Dedifferentiated amniotic fluid mesenchymal stem cell (primary cell): ENCODE data around the gene GAREM1.
A peak's percentile ranks its signal among the peaks of the same experiment; 100 is the strongest.

Experiments used
- DNase-seq: peaks from one replicate; pipeline ENCODE4 v3.0.0-alpha.2; 2016; ENCODE audit errors: extremely low spot score

The GAREM1 gene

GRCh38 chr18:32328379-32328778, 142.3 kb downstream of the GAREM1 start:
- DNase-seq = peak; percentile 27

GRCh38 chr18:32326450-32327308, 144.0 kb downstream of the GAREM1 start:
- no peak for DNase-seq

- DNase-seq = no peak
These were observed 146.5 kb downstream of the GAREM1 start for GRCh38 chr18:32324181-32324580.

- DNase-seq = no peak
These were observed 148.9 kb downstream of the GAREM1 start for GRCh38 chr18:32321826-32322225.

- no peak for DNase-seq
These were observed 151.6 kb downstream of the GAREM1 start for GRCh38 chr18:32319084-32319483.

DNA sequence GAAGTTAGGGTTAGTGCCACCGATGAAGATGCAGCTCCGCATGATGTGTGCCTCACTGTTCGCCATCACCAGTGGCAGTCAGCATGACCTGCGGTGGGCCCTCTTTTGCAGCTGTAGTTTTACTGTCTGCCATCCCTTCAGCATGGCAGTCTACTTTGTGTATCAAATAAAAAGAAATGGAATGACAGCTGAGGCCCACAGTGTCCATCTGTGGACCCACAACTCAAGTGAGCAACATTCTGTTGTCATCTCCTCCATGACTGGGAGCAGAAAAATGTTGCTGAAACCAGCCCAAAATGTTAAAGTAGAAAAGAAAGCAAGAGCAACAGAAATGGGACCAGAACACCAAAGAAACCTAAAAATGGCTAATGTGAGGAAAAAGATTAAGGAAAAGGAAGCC, 152.1 kb downstream of the GAREM1 start:
- DNase-seq = no peak

GRCh38 chr18:32317651-32318050, 153.0 kb downstream of the GAREM1 start:
- peak; percentile 33 for DNase-seq

DNA sequence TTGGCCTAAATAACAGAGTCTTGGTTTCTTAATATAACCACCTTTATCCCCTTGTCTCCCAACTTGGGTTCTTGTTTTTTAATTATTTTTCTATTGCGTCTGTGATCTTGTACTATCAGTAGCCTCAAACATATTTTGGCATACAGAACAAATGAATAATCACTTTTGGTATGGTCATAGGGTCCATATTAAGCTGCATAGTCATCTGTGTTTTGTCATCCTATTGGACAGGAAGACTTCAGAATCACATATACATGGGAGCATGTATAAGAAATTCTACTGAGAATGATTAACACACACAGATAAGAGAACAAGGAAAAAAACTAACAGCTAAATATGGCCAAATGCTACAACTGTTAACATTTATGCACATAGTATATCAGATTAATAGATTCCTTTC, 154.8 kb downstream of the GAREM1 start:
- no peak for DNase-seq

GRCh38 chr18:32310774-32311173, 159.9 kb downstream of the GAREM1 start:
- DNase-seq = no peak

DNA sequence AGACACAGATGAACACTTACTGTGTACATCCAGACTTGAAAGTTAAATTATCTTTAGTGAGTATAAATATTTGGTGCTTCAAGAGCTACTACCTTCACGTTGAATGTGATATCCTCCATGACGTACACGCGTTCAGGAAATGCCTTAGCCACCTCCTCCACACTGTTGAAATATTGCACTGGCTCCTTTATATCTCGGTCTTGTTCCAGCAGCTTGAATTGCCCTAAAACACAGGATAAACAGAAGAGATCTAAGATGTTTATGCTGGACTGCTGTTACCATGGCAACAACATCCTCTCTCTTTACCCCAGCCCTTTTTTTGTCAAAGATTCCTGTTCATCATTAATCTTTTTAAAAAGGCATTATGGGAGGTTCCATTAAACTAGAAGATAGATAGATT, 160.6 kb downstream of the GAREM1 start:
- DNase-seq = no peak

GRCh38 chr18:32308493-32309120, 162.1 kb downstream of the GAREM1 start:
- peak; percentile 83 for DNase-seq

- DNase-seq = no peak
These were observed 167.3 kb downstream of the GAREM1 start for GRCh38 chr18:32303400-32303799.

- no peak for DNase-seq
These were observed 167.9 kb downstream of the GAREM1 start for GRCh38 chr18:32302806-32303205.

GRCh38 chr18:32301976-32302743, 168.5 kb downstream of the GAREM1 start:
- peak; percentile 87 for DNase-seq

DNA sequence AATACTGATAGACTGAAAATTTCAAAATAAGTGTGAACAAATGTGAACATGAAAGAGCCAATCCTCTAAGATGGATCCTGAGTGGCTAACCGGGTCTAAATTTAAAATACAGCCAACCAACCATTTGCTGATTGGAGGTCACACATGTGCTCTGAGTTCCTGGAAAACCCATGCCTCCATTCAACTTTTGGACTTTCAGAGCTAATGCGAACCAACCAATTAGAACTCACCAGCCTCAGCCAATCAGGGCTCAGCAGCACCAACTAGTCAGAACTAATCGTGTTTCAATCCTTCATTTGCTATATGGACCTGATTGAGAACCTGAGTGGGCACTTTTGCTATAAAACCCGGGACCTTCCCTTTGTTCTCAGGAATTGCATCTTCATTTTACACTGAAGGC, 169.3 kb downstream of the GAREM1 start:
- DNase-seq = no peak

DNA sequence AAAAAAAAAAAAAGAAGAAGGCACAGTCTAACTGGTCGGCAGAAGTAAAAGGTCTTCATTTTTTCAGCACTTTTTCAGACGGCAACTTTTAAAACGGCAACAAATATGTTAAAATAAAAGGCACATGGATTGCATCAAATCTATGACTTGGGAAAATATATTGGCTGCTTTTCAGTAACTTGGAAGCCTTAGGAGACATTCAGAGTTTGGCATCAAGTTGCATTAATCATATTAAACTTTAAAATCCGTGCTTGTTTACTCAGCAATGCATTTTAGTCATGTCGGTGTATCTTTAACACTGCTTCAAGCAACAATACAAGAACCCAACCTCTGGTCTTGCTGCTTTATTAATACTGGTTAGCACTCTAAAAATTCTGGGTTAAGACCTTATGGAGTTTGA, 169.8 kb downstream of the GAREM1 start:
- DNase-seq = peak; percentile 82

GRCh38 chr18:32299484-32299883, 171.2 kb downstream of the GAREM1 start:
- no peak for DNase-seq

GRCh38 chr18:32298171-32298667, 172.5 kb downstream of the GAREM1 start:
- DNase-seq = no peak

DNA sequence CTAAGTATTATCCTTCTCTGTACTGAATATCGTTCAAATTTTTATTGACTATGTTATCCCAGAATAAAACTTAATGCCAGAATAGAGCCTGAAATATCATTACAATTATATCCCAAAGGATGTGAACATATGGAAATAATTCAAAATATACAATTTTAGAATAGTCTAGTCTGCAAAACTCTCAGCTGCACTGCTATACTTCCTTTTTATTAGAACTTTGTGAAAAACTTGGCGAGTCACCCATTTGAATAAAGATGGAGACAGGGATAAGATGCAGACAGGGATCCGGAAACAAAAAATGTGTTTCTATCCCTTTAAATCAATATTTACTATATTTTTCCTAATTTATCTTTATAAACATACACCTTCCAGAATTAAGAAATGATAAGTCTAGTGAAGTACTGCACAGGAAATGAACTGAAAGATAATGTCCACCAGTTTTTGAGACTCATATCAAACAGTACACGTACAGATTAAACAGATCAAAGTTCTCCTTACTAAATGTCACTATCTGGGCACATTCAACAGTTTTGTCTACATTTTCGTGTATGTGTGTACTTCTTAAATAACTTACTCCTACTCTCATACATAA, 173.0 kb downstream of the GAREM1 start:
- no peak for DNase-seq

DNA sequence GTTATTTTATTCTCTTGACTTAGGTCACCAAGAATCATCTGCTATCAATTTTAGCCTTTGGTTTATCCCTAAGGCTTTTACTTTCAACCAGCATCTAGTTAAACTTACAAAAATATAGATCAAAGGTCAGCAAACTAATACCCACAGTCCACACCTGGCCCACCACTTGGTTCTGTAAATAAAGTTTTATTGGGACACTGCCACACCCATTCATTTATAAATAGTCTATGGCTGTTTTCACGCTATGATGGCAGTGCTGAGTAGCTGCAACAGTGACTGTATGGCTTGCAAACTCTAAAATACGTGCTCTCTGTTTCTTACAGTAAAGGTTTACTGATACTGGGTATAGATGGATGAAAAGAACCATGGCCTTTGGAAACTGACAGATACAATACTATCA, 173.8 kb downstream of the GAREM1 start:
- no peak for DNase-seq

DNA sequence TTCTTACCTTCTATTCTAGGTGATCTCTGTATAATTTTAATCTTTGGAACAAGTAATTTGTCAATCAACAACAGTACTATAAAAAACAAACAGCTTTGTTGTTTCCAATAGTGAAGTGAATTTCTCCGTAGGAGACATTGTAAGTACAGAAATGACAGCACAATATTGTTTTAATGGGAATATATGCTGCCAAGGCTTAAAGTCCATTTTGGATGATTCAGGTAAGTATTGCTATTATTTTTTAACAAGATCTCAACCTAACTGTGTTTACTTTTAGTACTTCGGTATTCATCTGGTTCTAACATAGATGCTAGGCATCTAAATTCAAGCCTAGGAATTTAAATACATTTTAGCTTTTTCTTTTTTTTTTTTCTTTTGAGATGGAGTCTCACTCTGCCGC, 175.1 kb downstream of the GAREM1 start:
- no peak for DNase-seq

DNA sequence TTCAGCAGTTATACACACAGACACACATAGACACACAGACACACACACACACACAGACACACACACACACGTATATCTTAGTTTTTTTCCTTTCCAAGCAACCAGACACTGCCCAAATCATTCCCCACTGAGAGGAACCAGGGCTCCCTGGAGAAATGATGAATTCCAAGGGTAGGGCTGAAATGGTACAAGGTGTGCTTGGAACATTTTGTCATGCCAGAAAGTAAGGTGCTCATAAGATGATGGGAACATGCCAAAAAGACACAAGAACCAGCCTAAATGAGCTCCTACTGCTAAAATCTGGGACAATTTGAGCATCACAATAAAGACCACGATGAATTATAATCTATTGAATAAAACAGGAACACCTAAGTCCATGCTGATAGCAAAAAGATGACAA, 177.6 kb downstream of the GAREM1 start:
- no peak for DNase-seq
